Thoracic aorta (tissue), 2 donors: Measurements from ENCODE around the gene CNTN1. TPM values are rescaled to one million over a fixed set of nuclear protein-coding genes. Genes with fewer than 3 reads are reported as not detected.

Source experiments
- ATAC-seq: fragments of 150-250 bp; one replicate; pipeline ENCODE4 v1.8.0; 2017; ENCODE audit warnings: low read depth; ENCODE audit not compliant: insufficient number of reproducible peaks, low FRiP score
- DNase-seq: peaks from one replicate; pipeline ENCODE4 v3.0.0-alpha.2; 2020; ENCODE audit warnings: low spot score
- H3K27ac ChIP-seq, 2 donors: fragments of 200-600 bp; sonication (generic); 1 replicate in 1 of 2; 2 replicates in 1 of 2; pipeline ENCODE4 v1.5.1; 2016; ENCODE audit warnings: mild to moderate bottlenecking in 2 of 2, moderate library complexity in 2 of 2
- H3K27me3 ChIP-seq: fragments of 200-600 bp; sonication (generic); replicated peaks from 2 replicates; pipeline ENCODE4 v1.6.0; 2016; ENCODE audit warnings: mild to moderate bottlenecking; ENCODE audit not compliant: insufficient read depth
- H3K36me3 ChIP-seq: fragments of 200-600 bp; sonication (generic); one replicate; pipeline ENCODE4 v1.5.1; 2016
- H3K4me1 ChIP-seq, 2 donors: fragments of 200-600 bp; sonication (generic); 1 replicate in 1 of 2; 2 replicates in 1 of 2; pipeline versions ENCODE4 v1.5.1 to v1.6.0; 2016; ENCODE audit warnings: low read depth in 2 of 2, mild to moderate bottlenecking in 1 of 2; ENCODE audit not compliant: control insufficient read depth in 1 of 2
- H3K4me3 ChIP-seq: fragments of 200-600 bp; sonication (generic); 2 replicates; pipeline ENCODE4 v1.5.1; 2016; ENCODE audit warnings: mild to moderate bottlenecking
- H3K9me3 ChIP-seq: fragments of 200-600 bp; sonication (generic); 2 replicates; pipeline ENCODE4 v1.5.1; 2016
- CTCF ChIP-seq: fragments of 200-600 bp; sonication (generic); IDR thresholded peaks from one replicate; pipeline ENCODE4 v1.5.1; 2019; ENCODE audit warnings: antibody characterized with exemption
- total RNA-seq, 2 donors: library from RNA; depleted of rRNA; stranded (reverse); fragments of >200 nt; gene quantifications; one replicate each; pipeline versions ENCODE4 v1.1.0 to v1.2.3, GENCODE V29; 2016

The CNTN1 gene
- total RNA-seq, 2 donors from 2014 or later, result 16.1 to 42.8 TPM

GRCh38 chr12:41013881-41014642, 321.8 kb downstream of the CNTN1 start:
- Histone ChIP-seq H3K36me3 (no peaks in the 10 kb centered on the region), H3K27ac (no peak overlapping the region), H3K27me3 (no peaks in the 10 kb centered on the region), H3K4me3 (no peak overlapping the region), H3K4me1 (peaks cover 6 to 8% of the 10 kb centered on the region in 2 donors), H3K9me3 (no peaks in the 10 kb centered on the region)
- TF ChIP-seq CTCF, result no peak
- ATAC-seq, result no peak
- DNase-seq, result no peak

GRCh38 chr12:41014643-41015020, 322.4 kb downstream of the CNTN1 start:
- H3K36me3 ChIP-seq, result no peaks in the 10 kb centered on the region
- H3K4me3 ChIP-seq, result no peak overlapping the region
- H3K27me3 ChIP-seq, result no peaks in the 10 kb centered on the region
- H3K4me1 ChIP-seq, result peaks cover 6 to 8% of the 10 kb centered on the region in 2 donors
- TF ChIP-seq CTCF, result no peak
- DNase-seq (no peak), ATAC-seq (no peak)
- H3K9me3 ChIP-seq, result no peaks in the 10 kb centered on the region
- no peak overlapping the region for H3K27ac ChIP-seq

- H3K4me1 ChIP-seq, result peaks cover 6 to 8% of the 10 kb centered on the region in 2 donors
- DNase-seq, result no peak
- no peaks in the 10 kb centered on the region for H3K27me3 ChIP-seq
These were observed 325.8 kb downstream of the CNTN1 start for GRCh38 chr12:41018010-41018409.

GRCh38 chr12:41019461-41019860, 327.2 kb downstream of the CNTN1 start:
- ATAC-seq, result no peak
- H3K36me3 ChIP-seq, result no peaks in the 10 kb centered on the region

More at GRCh38 chr12:41018010-41018409, 325.8 kb downstream of the CNTN1 start:
- H3K36me3 ChIP-seq, result no peaks in the 10 kb centered on the region
- no peak overlapping the region for H3K27ac ChIP-seq
- no peak for ATAC-seq
- TF ChIP-seq CTCF, result no peak
- H3K9me3 ChIP-seq, result no peaks in the 10 kb centered on the region
- H3K4me3 ChIP-seq, result no peak overlapping the region

GRCh38 chr12:41023836-41024235, 331.6 kb downstream of the CNTN1 start:
- H3K27ac ChIP-seq, result no peak overlapping the region
- H3K27me3 ChIP-seq, result no peaks in the 10 kb centered on the region
- H3K4me1 ChIP-seq, result no peaks in the 10 kb centered on the region
- no peak for TF ChIP-seq CTCF
- no peaks in the 10 kb centered on the region for H3K9me3 ChIP-seq
- no peak overlapping the region for H3K4me3 ChIP-seq
- no peaks in the 10 kb centered on the region for H3K36me3 ChIP-seq
- DNase-seq (no peak), ATAC-seq (no peak)

More at GRCh38 chr12:41019461-41019860, 327.2 kb downstream of the CNTN1 start:
- Histone ChIP-seq H3K27ac (no peak overlapping the region), H3K4me1 (no peaks in the 10 kb centered on the region), H3K4me3 (no peak overlapping the region), H3K27me3 (no peaks in the 10 kb centered on the region), H3K9me3 (no peaks in the 10 kb centered on the region)
- no peak for TF ChIP-seq CTCF
- DNase-seq, result no peak
